ENCODE data around the gene APOE. TPM values are rescaled to one million over a fixed set of nuclear protein-coding genes. Genes with fewer than 3 reads are reported as not detected.

Gene APOE
- total RNA-seq, 6 experiments from 2014 or later = 1.9 to 6.5 (median 2.5) TPM

GRCh38 chr19:44865196-44865767 is 40.3 kb upstream of the APOE start:
- H3K36me3 Mint-ChIP-seq (ENCODE audit: low read depth) = peaks cover 54% of the 10 kb centered on the region

GRCh38 chr19:44866664-44867063 is 38.9 kb upstream of the APOE start:
- TF ChIP-seq CTCF (IDR thresholded peaks at IDR 0.05) = no peak
- H3K27ac Mint-ChIP-seq = no peak overlapping the region
- DNase-seq = no peak
- H3K27me3 Mint-ChIP-seq (ENCODE audit: insufficient read depth) = peaks cover 3% of the 10 kb centered on the region
- H3K4me3 Mint-ChIP-seq = no peak overlapping the region
- H3K36me3 Mint-ChIP-seq (ENCODE audit: low read depth) = peaks cover 43% of the 10 kb centered on the region
- peaks cover 18% of the 10 kb centered on the region for H3K4me1 Mint-ChIP-seq (ENCODE audit: low read depth)
- no peaks in the 10 kb centered on the region for H3K9me3 Mint-ChIP-seq

More at GRCh38 chr19:44865196-44865767, 40.3 kb upstream of the APOE start:
- H3K9me3 Mint-ChIP-seq = no peaks in the 10 kb centered on the region
- no peak for DNase-seq
- TF ChIP-seq CTCF (IDR thresholded peaks at IDR 0.05) = no peak
- H3K4me1 Mint-ChIP-seq (ENCODE audit: low read depth) = peaks cover 27% of the 10 kb centered on the region
- H3K27me3 Mint-ChIP-seq (ENCODE audit: insufficient read depth) = peaks cover 3% of the 10 kb centered on the region
- no peak overlapping the region for H3K4me3 Mint-ChIP-seq
- no peak overlapping the region for H3K27ac Mint-ChIP-seq

- no peak for DNase-seq
- peaks cover 3% of the 10 kb centered on the region for H3K27me3 Mint-ChIP-seq (ENCODE audit: insufficient read depth)
- no peak for TF ChIP-seq CTCF (IDR thresholded peaks at IDR 0.05)
- H3K4me3 Mint-ChIP-seq = no peak overlapping the region
- H3K4me1 Mint-ChIP-seq (ENCODE audit: low read depth) = peaks cover 17% of the 10 kb centered on the region
- H3K9me3 Mint-ChIP-seq = no peaks in the 10 kb centered on the region
- H3K27ac Mint-ChIP-seq = no peak overlapping the region
- peaks cover 42% of the 10 kb centered on the region for H3K36me3 Mint-ChIP-seq (ENCODE audit: low read depth)
These were observed 38.0 kb upstream of the APOE start for GRCh38 chr19:44867578-44867977.

GRCh38 chr19:44869733-44870470 is 35.7 kb upstream of the APOE start:
- TF ChIP-seq CTCF (IDR thresholded peaks at IDR 0.05) = no peak

GRCh38 chr19:44871809-44872208 is 33.8 kb upstream of the APOE start:
- H3K27ac Mint-ChIP-seq = no peak overlapping the region
- H3K27me3 Mint-ChIP-seq (ENCODE audit: insufficient read depth) = peaks cover 3% of the 10 kb centered on the region
- H3K4me3 Mint-ChIP-seq = no peak overlapping the region
- H3K4me1 Mint-ChIP-seq (ENCODE audit: low read depth) = peaks cover 33% of the 10 kb centered on the region
- TF ChIP-seq CTCF (IDR thresholded peaks at IDR 0.05) = no peak
- no peaks in the 10 kb centered on the region for H3K9me3 Mint-ChIP-seq
- peaks cover 65% of the 10 kb centered on the region for H3K36me3 Mint-ChIP-seq (ENCODE audit: low read depth)
- no peak for DNase-seq

More at GRCh38 chr19:44869733-44870470, 35.7 kb upstream of the APOE start:
- H3K9me3 Mint-ChIP-seq = no peaks in the 10 kb centered on the region
- peaks cover 3% of the 10 kb centered on the region for H3K27me3 Mint-ChIP-seq (ENCODE audit: insufficient read depth)
- peaks cover 17% of the 10 kb centered on the region for H3K4me1 Mint-ChIP-seq (ENCODE audit: low read depth)
- no peak overlapping the region for H3K4me3 Mint-ChIP-seq
- no peak for DNase-seq
- H3K27ac Mint-ChIP-seq = no peak overlapping the region; the same call in 1 of the 2 replicates
- peaks cover 60% of the 10 kb centered on the region for H3K36me3 Mint-ChIP-seq (ENCODE audit: low read depth)
